ENCODE results near the gene FIGN.

GRCh38 chr2:163626208-163626607, 109.6 kb downstream of the FIGN start:
- no peak for TF ChIP-seq CTCF (conservative IDR thresholded peaks at IDR 0.05 in 1 of 2, IDR thresholded peaks at IDR 0.05 in 1 of 2; ENCODE audit: low read depth in 1 of 2, low read length in 2 of 2)
- TF ChIP-seq EZH2 (IDR thresholded peaks at IDR 0.05; ENCODE audit: low read length, missing control alignments) = no peak

Measured in fibroblast of lung (primary cell).